Stimulated activated CD4-positive, alpha-beta T cell treated with anti-CD3 and anti-CD28 coated beads, Interleukin-15, amount 100 ng/mL, for 1 hour (primary cell): ENCODE data around the gene NASP.

Experiments used
- DNase-seq, 2 donors: peaks; one replicate each; pipeline ENCODE4 v3.0.0-alpha.2; 2020; ENCODE audit warnings: low read depth in 1 of 2, low spot score in 1 of 2

Gene NASP

GRCh38 chr1:45617618-45618017 lies 33.8 kb downstream of the NASP start:
- no peak for DNase-seq

- no peak for DNase-seq
These were observed 35.5 kb downstream of the NASP start for GRCh38 chr1:45619149-45619921.

GRCh38 chr1:45620588-45621500 lies 37.0 kb downstream of the NASP start:
- no peak for DNase-seq

- no peak for DNase-seq
These were observed 37.6 kb downstream of the NASP start for GRCh38 chr1:45621501-45621836.

GRCh38 chr1:45621895-45622523 lies 38.2 kb downstream of the NASP start:
- no peak for DNase-seq

GRCh38 chr1:45622524-45623394 lies 38.9 kb downstream of the NASP start:
- no peak for DNase-seq

GRCh38 chr1:45623972-45624371 lies 40.1 kb downstream of the NASP start, which contains the start of gene CCDC17:
CCDC17 (minus strand) TSS chr1:45624054; CDS start chr1:45623909, 145 bp downstream.
- DNase-seq, result no peak

- no peak for DNase-seq
These were observed 45.2 kb downstream of the NASP start for GRCh38 chr1:45629035-45629434.

GRCh38 chr1:45630429-45630828 lies 46.6 kb downstream of the NASP start:
- no peak for DNase-seq

GRCh38 chr1:45635211-45635610 lies 51.4 kb downstream of the NASP start:
- DNase-seq, result no peak

- no peak for DNase-seq
These were observed 56.5 kb downstream of the NASP start for GRCh38 chr1:45640293-45640692.

GRCh38 chr1:45643321-45643720 lies 59.5 kb downstream of the NASP start:
- DNase-seq, result no peak

GRCh38 chr1:45643978-45644377 lies 60.1 kb downstream of the NASP start:
- no peak for DNase-seq

GRCh38 chr1:45644661-45645060 lies 60.8 kb downstream of the NASP start:
- DNase-seq, result no peak

- DNase-seq, result no peak
These were observed 63.6 kb downstream of the NASP start for GRCh38 chr1:45647248-45648021.

- no peak for DNase-seq
These were observed 70.9 kb downstream of the NASP start for GRCh38 chr1:45654540-45655280.

GRCh38 chr1:45656573-45657226 lies 72.9 kb downstream of the NASP start:
- no peak for DNase-seq

- DNase-seq, result no peak
These were observed 74.3 kb downstream of the NASP start for GRCh38 chr1:45658171-45658570.

- DNase-seq, result no peak
These were observed 75.4 kb downstream of the NASP start for GRCh38 chr1:45659222-45659621.
